B cell (primary cell): Measurements from ENCODE around the gene ZNF106. TPM values are rescaled to one million over a fixed set of nuclear protein-coding genes. Genes with fewer than 3 reads are reported as not detected.

Experiments
- ATAC-seq: fragments of 200-7000 bp; cut with Tn5 transposase; one replicate; pipeline ENCODE4 v1.10.0; 2021; ENCODE audit warnings: low read depth, mild to moderate bottlenecking, moderate number of reproducible peaks, moderate library complexity
- CTCF ChIA-PET: fragments of 350-600 bp; sonication (Branson Sonifier 250); formaldehyde crosslinking; loops from one replicate; lab custom pipeline; 2021; ENCODE audit warnings: antibody characterized with exemption, inconsistent platforms; lab: Charles Lee
- POLR2A ChIA-PET: fragments of 350-600 bp; sonication (Branson Sonifier 250); formaldehyde crosslinking; loops from one replicate; lab custom pipeline; 2021; ENCODE audit warnings: antibody characterized with exemption; lab: Charles Lee
- DNase-seq: peaks from one replicate; pipeline ENCODE4 v3.0.0; 2013
- H2AFZ ChIP-seq: 2 replicates; pipeline ENCODE4 v1.6.1; 2012; ENCODE audit warnings: mild to moderate bottlenecking, low read depth, low read length; ENCODE audit not compliant: insufficient read depth, poor library complexity, severe bottlenecking
- H3K27ac ChIP-seq, 2 donors: 1 replicate in 1 of 2; 2 replicates in 1 of 2; pipeline ENCODE4 v1.5.1; 2012 to 2013; ENCODE audit warnings: low read length in 2 of 2, mild to moderate bottlenecking in 2 of 2, moderate library complexity in 1 of 2
- H3K27me3 ChIP-seq, 4 experiments: fragments of 200-600 bp in 1 of 4; sonication (generic) in 1 of 4; replicated peaks in 1 of 4; 1 replicate in 2 of 4; 2 replicates in 2 of 4; pipeline versions ENCODE4 v1.6.1 to v1.7.0; 2013 to 2016; ENCODE audit warnings: low read length in 3 of 4, mild to moderate bottlenecking in 2 of 4, mixed read lengths in 1 of 4, moderate library complexity in 1 of 4; ENCODE audit not compliant: insufficient read depth in 4 of 4, control insufficient read depth in 3 of 4; ENCODE audit errors: control extremely low read depth in 1 of 4
- H3K36me3 ChIP-seq, 2 experiments: replicated peaks in 1 of 2; 1 replicate in 1 of 2; 2 replicates in 1 of 2; pipeline versions ENCODE4 v1.6.1 to v1.7.1; 2013; ENCODE audit warnings: low read length in 1 of 2; ENCODE audit not compliant: insufficient read depth in 2 of 2, control insufficient read depth in 1 of 2; ENCODE audit errors: control extremely low read depth in 1 of 2, extremely low read depth in 1 of 2
- H3K4me1 ChIP-seq, 2 donors: fragments of 200-600 bp in 1 of 2; sonication (generic) in 1 of 2; 1 replicate in 1 of 2; 2 replicates in 1 of 2; pipeline versions ENCODE4 v1.5.1 to v1.6.1; 2013 to 2017; ENCODE audit warnings: low read length in 2 of 2; ENCODE audit not compliant: control insufficient read depth in 2 of 2, insufficient read depth in 2 of 2
- H3K4me2 ChIP-seq: replicated peaks from 2 replicates; pipeline ENCODE3; 2012; ENCODE audit warnings: mild to moderate bottlenecking, low read depth, low read length; ENCODE audit not compliant: poor library complexity, severe bottlenecking
- H3K4me3 ChIP-seq, 5 experiments: fragments of 200-600 bp in 1 of 5; sonication (generic) in 1 of 5; 1 replicate in 3 of 5; 2 replicates in 2 of 5; pipeline versions ENCODE4 v1.5.1 to v1.7.0; 2011 to 2016; ENCODE audit warnings: low read length in 4 of 5, mild to moderate bottlenecking in 4 of 5, low read depth in 2 of 5, control low read depth in 1 of 5, moderate library complexity in 1 of 5; ENCODE audit not compliant: insufficient read depth in 1 of 5; ENCODE audit errors: control extremely low read depth in 1 of 5, extremely low read depth in 1 of 5
- H3K79me2 ChIP-seq: fragments of 200-600 bp; sonication (generic); one replicate; pipeline ENCODE4 v1.6.0; 2016; ENCODE audit warnings: low read length; ENCODE audit not compliant: control insufficient read depth, insufficient read depth
- H3K9ac ChIP-seq: fragments of 200-600 bp; sonication (generic); 2 replicates; pipeline ENCODE4 v1.6.1; 2017; ENCODE audit warnings: mild to moderate bottlenecking, low read length, moderate library complexity
- H3K9me3 ChIP-seq, 3 donors: one replicate each; pipeline versions ENCODE4 v1.6.1 to v1.7.1; 2013; ENCODE audit warnings: low read length in 2 of 3; ENCODE audit not compliant: control insufficient read depth in 2 of 3, insufficient read depth in 1 of 3; ENCODE audit errors: control extremely low read depth in 1 of 3
- H4K20me1 ChIP-seq: 2 replicates; pipeline ENCODE4 v1.6.0; 2012; ENCODE audit warnings: mild to moderate bottlenecking, low read length; ENCODE audit not compliant: insufficient read depth, control insufficient read depth, poor library complexity, severe bottlenecking
- H3K27ac Mint-ChIP-seq: one replicate; pipeline ENCODE4 v1.8.0; 2021; ENCODE audit warnings: mixed read lengths
- H3K27me3 Mint-ChIP-seq: one replicate; pipeline ENCODE4 v1.8.0; 2021; ENCODE audit warnings: mixed read lengths
- H3K4me1 Mint-ChIP-seq: one replicate; pipeline ENCODE4 v1.8.0; 2021; ENCODE audit warnings: mixed read lengths
- H3K4me3 Mint-ChIP-seq: one replicate; pipeline ENCODE4 v1.8.0; 2021; ENCODE audit warnings: mixed read lengths
- H3K9me3 Mint-ChIP-seq: one replicate; pipeline ENCODE4 v1.8.0; 2022; ENCODE audit warnings: mixed read lengths; ENCODE audit not compliant: insufficient read depth
- EZH2 ChIP-seq: IDR thresholded peaks from 2 replicates; pipeline ENCODE4 v1.6.1; 2012; ENCODE audit warnings: borderline replicate concordance, low read depth, mild to moderate bottlenecking, moderate library complexity, low read length; ENCODE audit not compliant: insufficient read depth, poor library complexity, severe bottlenecking
- WGBS: methylation state at CpG from one replicate; pipeline ENCODE4 v1.1.5; 2013; ENCODE audit warnings: missing lambda C conversion rate; ENCODE audit not compliant: insufficient coverage; 5-methylcytosine and 5-hydroxymethylcytosine counted together
- intact Hi-C: fragments of 100-400 bp; cut with micrococcal nuclease; formaldehyde crosslinking; loops from one replicate; pipeline ENCODE4 v1.10.0; 2022
- polyA plus RNA-seq: library from polyadenylated mRNA; depleted of rRNA; stranded (reverse); fragments of >200 nt; gene quantifications from 2 replicates; pipeline ENCODE4 v1.2.3, GENCODE V29; 2012
- total RNA-seq, 2 donors: library from RNA; stranded (reverse); fragments of 120-200 nt in 1 of 2; gene quantifications; 1 replicate in 1 of 2; 2 replicates in 1 of 2; pipeline versions ENCODE4 v1.2.3 to v1.2.4, GENCODE V29; 2013 to 2022
- TF ChIP-seq, protein P1 (sequence below): fragments of 200-600 bp; IDR thresholded peaks from one replicate; pipeline ENCODE4 v1.8.0; 2022; ENCODE audit warnings: antibody characterized with exemption, mild to moderate bottlenecking

The ZNF106 gene
- total and polyA plus RNA-seq, 2 donors (not counting 1 experiment from before 2014, with no cell fraction given): 10.1 to 51.4 TPM

DNA sequence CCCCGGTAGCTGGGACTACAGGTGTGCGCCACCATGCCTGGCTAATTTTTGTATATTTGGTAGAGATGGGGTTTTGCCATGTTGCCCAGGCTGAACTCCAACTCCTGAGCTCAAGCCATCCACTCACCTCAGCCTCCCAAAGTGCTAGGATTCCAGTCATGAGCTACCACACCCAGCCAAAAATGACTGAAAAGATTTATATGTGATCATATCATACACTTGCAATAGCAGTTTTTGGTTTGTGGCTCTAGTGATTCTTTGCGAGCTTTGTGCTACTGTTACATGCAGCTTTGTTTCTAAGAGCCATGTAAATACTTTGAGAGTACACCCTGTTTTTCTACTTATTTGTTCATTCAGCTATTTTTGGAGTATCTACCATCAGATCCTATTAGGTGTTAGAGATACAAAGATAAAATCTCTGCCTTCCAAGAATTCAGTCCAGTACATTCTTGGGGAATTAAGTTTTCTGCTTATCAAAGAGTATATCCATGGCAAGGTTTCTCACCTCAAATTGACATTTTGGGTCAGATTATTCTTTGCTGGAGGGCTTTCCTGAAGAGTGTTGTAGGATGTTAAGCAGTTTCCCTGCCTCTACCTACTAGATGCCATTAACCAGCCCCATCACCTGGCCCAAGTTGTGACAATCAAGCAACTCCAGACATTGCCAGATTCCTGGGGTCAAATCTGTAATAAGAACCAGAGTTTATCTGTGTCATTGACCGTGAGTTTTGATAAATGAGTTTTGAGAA is 19.5 kb upstream of the ZNF106 start:
- H4K20me1 ChIP-seq: peaks cover 20% of the 10 kb centered on the region
- H3K27me3 ChIP-seq: no peaks in the 10 kb centered on the region
- H3K4me2 ChIP-seq: peak overlapping the region; percentile 15
- ChIA-PET POLR2A (interaction anchor here (0.6 kb wide), 1 partner anchor 21 kb away, joined by 7 read pairs; no protein-coding TSS in a partner anchor), CTCF (no interaction called here)
- WGBS: no CpG with 5 or more reads among the region's 4 CpGs
- H3K27me3 Mint-ChIP-seq: no peaks in the 10 kb centered on the region
- H3K4me3 Mint-ChIP-seq: no peak overlapping the region
- peak overlapping the region in 1 of 2 donors; percentile 13 for H3K27ac ChIP-seq
- H3K4me1 ChIP-seq: peaks cover 9 to 11% of the 10 kb centered on the region in 2 donors
- no peak overlapping the region for H3K4me3 ChIP-seq
- TF ChIP-seq, protein P1, sequence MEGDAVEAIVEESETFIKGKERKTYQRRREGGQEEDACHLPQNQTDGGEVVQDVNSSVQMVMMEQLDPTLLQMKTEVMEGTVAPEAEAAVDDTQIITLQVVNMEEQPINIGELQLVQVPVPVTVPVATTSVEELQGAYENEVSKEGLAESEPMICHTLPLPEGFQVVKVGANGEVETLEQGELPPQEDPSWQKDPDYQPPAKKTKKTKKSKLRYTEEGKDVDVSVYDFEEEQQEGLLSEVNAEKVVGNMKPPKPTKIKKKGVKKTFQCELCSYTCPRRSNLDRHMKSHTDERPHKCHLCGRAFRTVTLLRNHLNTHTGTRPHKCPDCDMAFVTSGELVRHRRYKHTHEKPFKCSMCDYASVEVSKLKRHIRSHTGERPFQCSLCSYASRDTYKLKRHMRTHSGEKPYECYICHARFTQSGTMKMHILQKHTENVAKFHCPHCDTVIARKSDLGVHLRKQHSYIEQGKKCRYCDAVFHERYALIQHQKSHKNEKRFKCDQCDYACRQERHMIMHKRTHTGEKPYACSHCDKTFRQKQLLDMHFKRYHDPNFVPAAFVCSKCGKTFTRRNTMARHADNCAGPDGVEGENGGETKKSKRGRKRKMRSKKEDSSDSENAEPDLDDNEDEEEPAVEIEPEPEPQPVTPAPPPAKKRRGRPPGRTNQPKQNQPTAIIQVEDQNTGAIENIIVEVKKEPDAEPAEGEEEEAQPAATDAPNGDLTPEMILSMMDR: no peak
- TF ChIP-seq EZH2: no peak
- H3K79me2 ChIP-seq: peaks cover 74% of the 10 kb centered on the region
- no peak overlapping the region for H3K9ac ChIP-seq
- no peaks in the 10 kb centered on the region for H3K9me3 ChIP-seq
- ATAC-seq (no peak), DNase-seq (no peak)
- no peaks in the 10 kb centered on the region for H3K9me3 Mint-ChIP-seq
- peak overlapping the region; percentile 59 for H3K27ac Mint-ChIP-seq
- peaks cover 0 to 50% of the 10 kb centered on the region in 2 experiments for H3K36me3 ChIP-seq
- peaks cover 32% of the 10 kb centered on the region for H3K4me1 Mint-ChIP-seq
- H2AFZ ChIP-seq: no peak overlapping the region
- intact Hi-C loops: no loop called here

- H3K36me3 ChIP-seq: peaks cover 0 to 33% of the 10 kb centered on the region in 2 experiments
- 100% methylated on average over 4 of the region's 9 CpGs for WGBS
- H3K4me3 ChIP-seq: no peak overlapping the region
- TF ChIP-seq EZH2: no peak
- TF ChIP-seq, protein P1: no peak
- no peak overlapping the region for H2AFZ ChIP-seq
- H4K20me1 ChIP-seq: peaks cover 20% of the 10 kb centered on the region
- ChIA-PET POLR2A (no interaction called here), CTCF (no interaction called here)
- Mint-ChIP-seq H3K4me3 (no peak overlapping the region), H3K4me1 (peaks cover 48% of the 10 kb centered on the region), H3K9me3 (no peaks in the 10 kb centered on the region), H3K27me3 (no peaks in the 10 kb centered on the region), H3K27ac (no peak overlapping the region)
- intact Hi-C loops: no loop called here
- no peak for DNase-seq
- H3K9ac ChIP-seq: no peak overlapping the region
- H3K9me3 ChIP-seq: no peaks in the 10 kb centered on the region
- no peak for ATAC-seq
- H3K4me1 ChIP-seq: peaks cover 31 to 32% of the 10 kb centered on the region in 2 donors
- H3K79me2 ChIP-seq: peaks cover 85% of the 10 kb centered on the region
- no peak overlapping the region for H3K27ac ChIP-seq
- no peak overlapping the region for H3K4me2 ChIP-seq
- no peaks in the 10 kb centered on the region for H3K27me3 ChIP-seq
Observed at GRCh38 chr15:42508263-42508690, 17.3 kb upstream of the ZNF106 start.
